NCI-H1105 (cell line): ENCODE results near the gene LIPC.

Experiments
- DNase-seq: peaks from one replicate; lab custom pipeline; 2025; lab: John Stamatoyannopoulos, UW

Gene LIPC

DNA sequence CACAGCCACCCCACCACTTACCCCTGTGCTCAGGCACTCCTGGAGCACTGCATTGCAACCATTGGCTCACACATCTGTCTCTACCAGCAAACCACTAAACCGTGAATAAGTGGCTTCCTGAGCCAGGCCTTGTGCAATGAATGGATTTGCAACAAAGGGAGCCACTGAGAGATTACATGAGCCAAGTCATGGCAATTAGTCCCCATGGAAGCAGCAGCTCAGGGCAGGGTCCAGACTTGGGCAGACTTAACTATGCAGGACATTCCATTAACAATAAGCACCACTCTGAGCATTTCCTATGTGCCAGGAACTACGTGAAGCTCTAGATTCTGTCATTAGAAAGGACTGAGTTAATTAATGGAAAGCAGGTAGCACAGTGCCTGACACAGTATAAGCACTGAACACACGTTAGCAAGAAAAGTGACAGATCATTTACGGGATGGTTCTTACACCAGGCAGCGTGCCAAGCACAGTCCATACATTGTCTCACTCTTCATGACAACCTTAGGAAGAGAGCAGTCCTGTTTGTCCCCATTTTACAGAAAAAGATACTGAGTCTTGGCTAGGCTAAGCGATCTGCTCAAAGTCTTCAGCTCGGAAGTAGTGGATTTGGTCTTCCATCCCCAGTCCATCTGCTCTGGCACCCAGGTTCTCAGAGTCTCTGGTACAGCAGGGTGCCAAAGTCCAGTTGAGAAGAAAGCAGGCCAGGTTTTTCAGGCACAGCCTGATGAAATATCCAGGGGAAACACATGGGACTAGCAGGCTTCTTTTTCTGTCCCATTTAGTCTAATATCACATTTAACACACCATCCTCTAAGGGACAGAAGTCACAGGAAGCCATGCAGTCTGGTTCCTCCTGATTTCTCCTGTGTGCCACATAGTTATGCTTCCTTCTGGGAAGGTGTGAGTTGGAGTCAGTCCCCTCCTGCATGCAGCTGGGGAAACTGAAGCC lies 44.1 kb downstream of the LIPC start:
- DNase-seq, result peak; percentile 92

GRCh38 chr15:58476525-58477162 lies 44.9 kb downstream of the LIPC start:
- DNase-seq, result no peak

DNA sequence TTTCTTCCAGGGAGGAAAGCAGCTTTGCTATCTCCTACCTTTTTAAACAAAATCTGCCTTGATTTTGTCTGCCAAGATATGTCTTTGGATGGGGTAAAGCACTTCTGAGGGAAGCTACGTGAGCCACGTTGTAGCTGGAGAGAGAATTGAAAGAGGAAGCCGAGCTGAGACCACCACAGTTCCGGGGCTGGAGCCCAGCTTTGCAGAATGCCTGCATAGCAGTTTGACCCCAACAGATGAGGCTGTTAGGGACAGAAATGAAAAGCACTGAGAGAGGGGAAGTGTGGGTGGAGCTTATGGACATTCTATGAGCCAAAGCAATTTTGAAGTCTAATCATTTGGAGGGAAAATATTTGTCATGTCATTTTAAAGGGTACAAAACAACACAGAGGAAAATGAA lies 45.4 kb downstream of the LIPC start:
- no peak for DNase-seq

- DNase-seq, result no peak
Observed at GRCh38 chr15:58478035-58478434, 46.2 kb downstream of the LIPC start.

DNA sequence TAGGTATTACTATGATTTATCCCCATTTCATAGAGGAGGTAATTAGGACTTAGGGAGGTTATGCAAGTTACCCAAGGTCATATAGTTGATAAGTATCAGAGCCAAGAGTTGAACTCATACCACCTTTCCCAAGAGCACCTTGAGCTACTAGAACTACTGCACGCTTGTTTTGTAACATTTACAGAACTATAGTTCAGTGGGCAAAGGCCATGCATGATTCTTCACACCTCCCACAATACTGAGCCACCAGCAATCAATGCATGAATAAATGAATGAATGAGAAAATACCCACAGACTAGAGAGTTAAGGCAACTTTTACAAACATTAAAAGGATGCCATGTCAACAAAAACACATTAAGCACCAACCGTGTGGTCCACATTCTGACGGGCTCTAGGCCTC lies 46.8 kb downstream of the LIPC start:
- no peak for DNase-seq

GRCh38 chr15:58479941-58480340 lies 48.1 kb downstream of the LIPC start:
- DNase-seq, result no peak

- no peak for DNase-seq
Observed at GRCh38 chr15:58483376-58483775, 51.6 kb downstream of the LIPC start.

- no peak for DNase-seq
Observed at GRCh38 chr15:58484791-58485600, 53.2 kb downstream of the LIPC start.

GRCh38 chr15:58486062-58486461 lies 54.3 kb downstream of the LIPC start:
- DNase-seq, result no peak

DNA sequence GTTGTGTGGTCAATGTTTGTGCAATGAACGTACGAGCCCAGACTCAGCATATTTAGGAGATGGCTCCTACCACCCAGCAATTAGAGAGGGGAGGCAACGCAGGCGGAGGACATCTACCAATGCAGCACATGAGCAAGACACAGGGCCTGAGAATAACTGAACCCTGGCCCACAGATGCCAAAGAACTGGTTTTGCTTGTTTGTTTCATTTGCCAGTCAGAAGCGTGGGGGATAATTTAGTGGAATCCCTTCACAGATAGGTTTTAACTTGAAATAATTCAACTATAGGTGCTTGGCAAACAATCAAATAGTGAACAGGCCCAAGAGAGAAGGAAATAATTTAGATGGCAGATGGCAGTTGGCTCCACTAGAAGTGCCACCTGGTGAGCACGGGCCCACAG lies 54.8 kb downstream of the LIPC start:
- no peak for DNase-seq

DNA sequence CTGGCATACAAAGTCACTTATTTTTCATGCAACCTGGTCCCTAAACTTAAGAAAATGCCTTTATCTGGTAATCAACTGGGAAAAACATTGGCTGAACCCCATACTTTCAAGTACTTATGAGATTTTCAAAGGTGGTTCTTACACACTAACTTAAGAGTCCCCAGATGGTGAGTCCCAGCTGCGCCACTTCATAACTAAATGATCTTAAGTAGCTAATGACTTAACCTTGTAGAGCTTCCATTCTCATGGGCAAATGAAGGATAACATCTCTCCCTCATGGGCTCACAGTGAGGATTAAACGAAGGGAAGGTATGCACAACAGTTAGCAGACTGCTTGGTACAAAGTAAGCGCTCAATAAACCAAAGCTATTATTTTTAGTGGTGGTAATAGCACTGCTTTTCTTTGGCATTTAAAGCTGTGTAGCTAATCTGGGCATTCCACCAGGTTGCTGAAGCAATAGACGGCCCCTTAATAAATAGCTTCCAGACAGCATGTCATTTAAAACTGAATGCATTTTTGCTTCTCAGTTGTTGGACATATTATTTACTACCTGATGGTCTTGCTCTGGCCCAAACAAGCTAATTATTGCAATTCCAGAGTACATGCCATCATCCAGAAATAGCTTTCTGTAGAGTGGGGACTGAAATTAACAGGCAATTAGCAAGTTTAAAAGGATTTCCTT lies 55.4 kb downstream of the LIPC start:
- DNase-seq, result no peak

DNA sequence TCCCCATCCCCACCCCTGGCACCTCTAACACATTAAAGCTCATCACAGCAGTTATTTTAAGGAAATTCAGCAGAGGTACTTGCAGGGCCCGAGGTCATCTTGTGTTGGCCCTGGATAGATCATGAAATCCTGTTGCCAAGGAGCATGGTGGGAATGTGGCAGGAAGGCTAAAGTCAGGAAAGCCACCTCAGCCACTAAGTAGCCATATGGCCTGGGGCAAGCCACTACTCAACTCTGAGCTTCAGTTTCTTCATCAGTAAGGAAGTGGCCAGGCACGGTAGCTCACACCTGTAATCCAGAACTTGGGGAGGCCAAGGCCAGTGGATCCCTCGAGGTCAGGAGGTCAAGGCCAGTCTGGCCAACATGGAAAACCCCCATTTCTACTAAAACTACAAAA lies 55.9 kb downstream of the LIPC start:
- DNase-seq, result no peak

- no peak for DNase-seq
Observed at GRCh38 chr15:58489289-58490085, 57.7 kb downstream of the LIPC start.

GRCh38 chr15:58490086-58490887 lies 58.5 kb downstream of the LIPC start:
- peak; percentile 44 for DNase-seq

DNA sequence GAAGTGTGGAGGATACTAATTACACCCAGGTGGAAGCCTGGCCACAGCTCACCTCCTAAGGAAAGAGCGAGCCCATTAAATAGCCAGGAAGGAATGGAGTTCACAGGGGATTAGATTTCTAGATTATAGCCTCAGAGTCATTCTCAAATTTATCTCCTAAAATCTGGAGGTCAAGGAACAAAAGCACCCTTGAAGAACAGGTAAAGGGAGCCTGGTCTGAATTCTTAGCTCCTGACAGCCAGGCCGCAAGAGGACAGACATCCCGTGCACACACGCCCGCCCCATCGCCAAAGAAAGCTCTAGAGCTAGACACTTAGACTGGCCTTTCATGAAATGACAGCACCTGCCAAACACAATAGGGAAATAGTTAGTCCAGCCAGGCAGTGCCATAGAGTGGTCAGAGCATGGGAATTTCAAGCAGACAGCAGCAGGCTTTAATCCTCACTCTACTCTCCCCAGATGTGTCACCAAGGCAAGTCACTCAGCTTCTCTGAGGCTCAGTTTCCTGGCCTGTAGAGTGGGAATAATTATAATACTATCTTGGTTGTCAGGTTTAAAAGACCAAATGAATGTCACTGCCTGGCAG lies 59.2 kb downstream of the LIPC start:
- DNase-seq, result no peak

GRCh38 chr15:58491499-58492202 lies 59.9 kb downstream of the LIPC start:
- no peak for DNase-seq

GRCh38 chr15:58492661-58493397 lies 61.0 kb downstream of the LIPC start:
- no peak for DNase-seq

DNA sequence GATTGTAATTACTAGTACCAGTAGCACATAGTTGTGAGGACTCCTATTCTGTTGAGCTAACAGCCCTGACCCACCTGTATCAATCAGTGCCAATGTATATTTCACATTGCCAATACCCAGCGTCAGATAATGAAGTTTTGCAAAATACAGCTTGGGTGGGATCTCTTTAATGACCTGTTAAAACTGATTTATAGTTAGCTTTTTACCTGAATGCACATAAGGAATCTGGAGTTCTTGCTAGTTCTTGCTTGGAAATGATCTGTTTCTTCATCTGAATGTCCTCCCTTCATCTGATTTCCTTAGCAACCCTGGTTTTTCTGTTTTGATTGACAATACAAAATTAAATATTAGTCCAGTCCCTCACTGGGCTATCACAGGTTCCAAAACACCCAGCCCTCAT lies 62.8 kb downstream of the LIPC start:
- no peak for DNase-seq
